OCI-LY7 (cell line): Measurements from ENCODE around the gene SEC24D.

Source experiments
- CTCF ChIP-seq: fragments of 200-600 bp; sonication (generic); conservative IDR thresholded peaks from 2 replicates; pipeline ENCODE4 v1.5.1; 2014; ENCODE audit warnings: mild to moderate bottlenecking, antibody characterized with exemption, low read length, moderate library complexity, mixed read lengths
- EZH2phosphoT487 ChIP-seq: fragments of 200-600 bp; sonication (generic); IDR thresholded peaks from 2 replicates; pipeline ENCODE4 v1.6.1; 2018; ENCODE audit warnings: low read depth, borderline replicate concordance, mild to moderate bottlenecking, mixed run types, antibody characterized with exemption, low read length, moderate library complexity, mixed read lengths

- TF ChIP-seq EZH2phosphoT487: no peak
- TF ChIP-seq CTCF: no peak
Observed at GRCh38 chr4:118742050-118742449, 93.9 kb downstream of the SEC24D start.
